HAP-1 (cell line): ENCODE results near the gene RAB8B.

Experiments
- DNase-seq, 2 experiments: peaks; one replicate each; pipeline ENCODE4 v3.0.0-alpha.2; 2016 to 2020; ENCODE audit warnings: low spot score in 2 of 2
- H3K27me3 ChIP-seq: fragments of 250-450 bp; sonication (Bioruptor Pico); 2 replicates; pipeline ENCODE4 v1.5.1; 2020; ENCODE audit warnings: low read depth, mild to moderate bottlenecking, moderate library complexity
- H3K36me3 ChIP-seq: fragments of 250-450 bp; sonication (Bioruptor Pico); replicated peaks from 2 replicates; pipeline ENCODE4 v1.5.1; 2020; ENCODE audit warnings: mild to moderate bottlenecking
- H3K4me1 ChIP-seq: fragments of 250-450 bp; sonication (Bioruptor Pico); 2 replicates; pipeline ENCODE4 v1.5.1; 2020; ENCODE audit warnings: mild to moderate bottlenecking
- H3K4me3 ChIP-seq: fragments of 250-450 bp; sonication (Bioruptor Pico); 2 replicates; pipeline ENCODE4 v1.5.1; 2020; ENCODE audit warnings: mild to moderate bottlenecking, moderate library complexity
- H3K9me3 ChIP-seq: fragments of 250-450 bp; sonication (Bioruptor Pico); 2 replicates; pipeline ENCODE4 v1.5.1; 2020; ENCODE audit warnings: mild to moderate bottlenecking, moderate library complexity
- in situ Hi-C: fragments of 300-500 bp; cut with MboI; formaldehyde crosslinking; loops from 3 replicates; pipeline ENCODE4 v1.14.3; 2020; ENCODE audit warnings: low sequenced_read_pairs, inconsistent platforms, mixed read lengths

Gene RAB8B

DNA sequence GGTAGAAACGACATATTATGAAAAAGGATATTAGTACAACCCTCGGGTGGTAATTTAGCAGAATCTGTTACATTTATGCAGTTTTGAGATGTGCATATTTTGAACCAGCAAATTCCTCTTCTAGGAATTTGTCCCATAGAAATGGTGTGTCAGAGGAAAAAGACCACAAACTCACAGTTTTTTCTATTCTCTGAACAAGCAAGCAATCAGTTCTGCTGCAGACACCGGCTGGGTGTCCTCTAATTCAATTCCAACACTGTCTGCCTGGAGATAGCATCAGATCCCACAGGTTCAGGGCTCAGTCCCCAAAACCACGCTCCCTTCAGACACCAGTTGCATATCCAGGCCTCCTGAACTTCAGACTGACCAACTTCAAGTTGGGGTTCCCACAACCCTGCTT is 124.4 kb downstream of the RAB8B start:
- Histone ChIP-seq H3K27me3 (peaks cover 3% of the 10 kb centered on the region; the same call in 1 of the 2 replicates), H3K4me3 (no peak overlapping the region), H3K4me1 (peaks cover 5% of the 10 kb centered on the region; the same call in 1 of the 2 replicates), H3K36me3 (no peaks in the 10 kb centered on the region), H3K9me3 (no peaks in the 10 kb centered on the region)
- no peak for DNase-seq
- in situ Hi-C loops: no loop called here

- Histone ChIP-seq H3K36me3 (no peaks in the 10 kb centered on the region), H3K4me3 (no peak overlapping the region), H3K9me3 (no peaks in the 10 kb centered on the region), H3K4me1 (peaks cover 5% of the 10 kb centered on the region; the same call in 1 of the 2 replicates), H3K27me3 (peaks cover 3% of the 10 kb centered on the region; the same call in 1 of the 2 replicates)
- in situ Hi-C loops: no loop called here
- no peak for DNase-seq
Measured at GRCh38 chr15:63314409-63314808, 125.0 kb downstream of the RAB8B start.
